Activated T-helper 1 cell treated with anti-CD3 and anti-CD28 coated beads, Interleukin-12 subunit alpha, Interleukin-12 subunit beta, Interleukin-2, Interleukin-4 antibody, amounts not matched to agents 30 ng/mL and 10 ng/mL and 1 ng/mL, durations not matched to agents 14 hours and 24 hours and 36 hours (primary cell): ENCODE measurements around the gene CST11. TPM values are rescaled to one million over a fixed set of nuclear protein-coding genes. Genes with fewer than 3 reads are reported as not detected.

Source experiments
- DNase-seq: peaks from one replicate; pipeline ENCODE4 v3.0.0; 2021; ENCODE audit warnings: low spot score
- H3K27ac Mint-ChIP-seq: one replicate; pipeline ENCODE4 v1.8.0; 2021; ENCODE audit warnings: mild to moderate bottlenecking, mixed read lengths
- H3K27me3 Mint-ChIP-seq: one replicate; pipeline ENCODE4 v1.8.0; 2022; ENCODE audit warnings: mild to moderate bottlenecking, moderate library complexity, mixed read lengths; ENCODE audit not compliant: insufficient read depth
- H3K36me3 Mint-ChIP-seq: one replicate; pipeline ENCODE4 v1.8.0; 2021; ENCODE audit warnings: low read depth, mixed read lengths
- H3K4me1 Mint-ChIP-seq: one replicate; pipeline ENCODE4 v1.8.0; 2021; ENCODE audit warnings: low read depth, mixed read lengths
- H3K4me3 Mint-ChIP-seq: one replicate; pipeline ENCODE4 v1.8.0; 2021; ENCODE audit warnings: mild to moderate bottlenecking, moderate library complexity, mixed read lengths
- H3K9me3 Mint-ChIP-seq: one replicate; pipeline ENCODE4 v1.8.0; 2021; ENCODE audit warnings: mixed read lengths
- intact Hi-C: fragments of 100-400 bp; cut with micrococcal nuclease; formaldehyde crosslinking; loops from one replicate; pipeline ENCODE4 v1.15.1; 2024
- total RNA-seq: library from RNA; stranded (reverse); gene quantifications from 2 replicates; pipeline ENCODE4 v1.2.3, GENCODE V29; 2022

Gene CST11
- total RNA-seq, 1 donor from 2014 or later: not detected

DNA sequence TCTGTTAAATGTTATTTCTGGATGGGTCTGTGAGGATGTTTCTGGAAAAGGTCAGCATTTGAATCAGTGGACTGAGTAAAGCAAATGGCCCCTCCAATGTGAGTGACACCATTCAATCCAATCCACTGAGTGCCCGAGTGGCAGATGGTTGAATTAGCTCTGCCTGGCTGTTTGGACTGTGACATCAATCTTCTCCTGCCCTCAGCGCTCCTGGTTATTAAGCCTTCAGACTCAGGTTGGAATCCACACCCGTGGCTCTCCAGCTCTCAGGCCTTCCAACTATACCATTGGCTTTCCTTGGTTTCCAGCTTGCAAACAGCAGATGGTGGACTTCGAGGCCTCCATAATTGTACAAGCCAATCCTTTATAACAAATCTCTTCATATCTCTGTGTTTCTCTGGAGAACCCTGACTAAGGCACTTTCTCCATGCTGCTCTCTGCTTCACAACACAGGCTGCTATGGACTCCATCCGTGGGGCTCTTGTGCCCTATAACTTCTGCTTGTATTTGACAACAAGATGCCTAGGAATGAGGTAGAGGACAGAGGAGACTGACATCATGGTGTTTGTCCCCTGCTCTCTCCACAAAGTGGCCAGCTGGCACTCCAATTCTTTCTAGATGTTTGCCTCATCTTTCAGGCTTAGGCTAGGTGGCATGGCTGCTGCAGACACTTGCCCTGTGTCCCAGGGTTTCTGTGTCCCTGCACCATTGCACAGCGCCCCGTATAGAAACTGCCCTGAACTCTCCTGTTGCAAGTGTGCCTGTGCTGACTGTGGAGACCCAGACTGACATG, 18.0 kb downstream of the CST11 start:
- H3K36me3 Mint-ChIP-seq: no peaks in the 10 kb centered on the region
- no peak overlapping the region for H3K4me3 Mint-ChIP-seq
- H3K4me1 Mint-ChIP-seq: no peaks in the 10 kb centered on the region
- H3K27ac Mint-ChIP-seq: no peak overlapping the region
- no peaks in the 10 kb centered on the region for H3K9me3 Mint-ChIP-seq
- DNase-seq: no peak
- H3K27me3 Mint-ChIP-seq: peaks cover 20% of the 10 kb centered on the region
- intact Hi-C loops: no loop called here

DNA sequence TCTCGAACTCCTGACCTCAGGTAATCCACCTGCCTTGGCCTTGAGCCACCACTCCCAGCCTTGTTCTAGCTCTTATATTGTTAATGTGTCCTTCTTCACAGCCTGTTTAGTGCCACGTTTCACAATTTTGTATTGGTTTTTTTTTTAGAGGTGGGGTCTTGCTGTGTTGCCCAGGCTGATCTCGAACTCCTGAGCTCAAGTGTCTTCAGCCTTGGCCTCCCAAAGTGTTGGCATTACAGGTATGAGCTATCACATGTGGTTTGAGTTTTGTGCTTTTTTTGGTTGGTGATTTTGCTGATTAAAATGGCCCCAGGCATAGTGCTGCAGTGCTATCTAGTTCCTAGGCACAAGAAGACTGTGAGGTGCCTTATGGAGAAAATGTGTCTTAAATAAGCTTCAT, 19.0 kb downstream of the CST11 start:
- peaks cover 20% of the 10 kb centered on the region for H3K27me3 Mint-ChIP-seq
- intact Hi-C loops: no loop called here
- DNase-seq: no peak
- H3K4me1 Mint-ChIP-seq: no peaks in the 10 kb centered on the region
- no peak overlapping the region for H3K4me3 Mint-ChIP-seq
- no peaks in the 10 kb centered on the region for H3K36me3 Mint-ChIP-seq
- H3K27ac Mint-ChIP-seq: no peak overlapping the region
- no peaks in the 10 kb centered on the region for H3K9me3 Mint-ChIP-seq

DNA sequence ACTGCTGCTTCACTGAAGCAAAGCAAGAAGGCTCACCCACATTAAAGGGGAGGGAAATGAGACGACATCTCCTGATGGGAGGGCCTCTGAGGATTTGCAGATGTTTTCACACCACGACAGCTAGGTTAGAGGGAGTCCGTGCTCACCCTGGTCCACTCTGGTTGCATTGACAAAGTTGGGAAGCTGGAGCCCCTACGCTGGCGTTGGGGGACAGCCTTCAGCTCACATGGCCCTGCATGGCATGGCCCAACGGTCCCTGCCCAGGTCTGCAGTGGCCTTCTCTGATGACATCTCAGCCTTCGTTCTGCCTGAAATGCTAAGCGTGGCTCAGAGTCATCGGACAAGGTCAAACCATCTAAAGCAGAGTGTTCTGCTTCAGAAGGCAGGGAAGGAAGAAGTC, 27.5 kb downstream of the CST11 start:
- Mint-ChIP-seq H3K36me3 (no peaks in the 10 kb centered on the region), H3K27ac (no peak overlapping the region)
- intact Hi-C loops: no loop called here

DNA sequence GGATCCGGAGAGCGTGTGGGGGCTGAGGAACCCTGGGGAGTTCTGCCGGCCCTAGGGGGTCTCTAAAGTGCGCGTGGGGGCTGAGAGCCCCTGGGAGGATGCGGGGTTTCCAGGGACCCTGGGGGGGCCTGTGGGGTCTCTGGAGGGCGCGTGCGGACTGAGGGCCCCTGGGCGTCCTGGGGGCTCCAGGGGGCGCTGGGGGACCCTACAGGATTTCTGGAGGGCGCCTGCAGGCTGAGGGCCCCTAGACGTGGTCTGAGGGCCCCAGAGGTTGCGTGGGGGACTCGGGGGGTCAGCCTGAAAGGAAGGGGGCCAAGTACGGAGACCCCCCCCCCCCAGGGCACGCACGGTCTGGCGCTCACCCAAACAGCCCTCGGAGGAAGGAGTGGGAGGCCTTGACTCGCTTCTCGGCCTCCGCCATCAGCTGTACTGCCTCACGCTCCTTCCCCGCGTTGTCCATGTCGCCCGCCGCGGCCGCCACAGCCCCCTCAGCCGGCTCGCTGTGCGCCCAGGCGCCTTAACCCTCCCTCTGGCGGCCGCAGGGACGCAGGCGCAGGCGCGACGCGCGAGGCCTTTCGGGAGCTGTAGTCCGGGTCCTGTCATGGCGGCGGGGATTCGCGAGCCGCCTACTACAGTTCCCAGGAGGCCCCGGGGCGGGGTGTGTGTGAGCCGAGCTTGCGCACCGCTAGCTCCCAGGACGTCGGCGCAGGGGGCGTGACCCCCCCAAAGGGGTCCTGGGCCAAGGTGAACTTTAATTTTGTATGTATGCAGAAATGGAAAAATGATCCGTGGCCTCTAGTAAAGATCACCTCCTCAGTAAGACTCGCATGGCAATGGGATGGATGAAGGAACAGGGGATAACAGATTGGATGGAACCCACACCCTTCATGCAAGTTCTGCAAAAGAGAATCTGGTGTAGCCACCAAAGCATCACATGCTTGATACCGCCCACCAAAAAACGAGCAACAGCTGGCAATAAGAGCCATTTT, 31.4 kb downstream of the CST11 start, which contains the start of gene NAPB:
Gene NAPB, minus strand, starts transcription at position 546 of the 989 bp plus-strand sequence. Its CDS starts 86 bp downstream, at position 460.
- no peaks in the 10 kb centered on the region for H3K9me3 Mint-ChIP-seq
- H3K4me1 Mint-ChIP-seq: peaks cover 49% of the 10 kb centered on the region
- no peaks in the 10 kb centered on the region for H3K27me3 Mint-ChIP-seq
- H3K27ac Mint-ChIP-seq: peak within 1 kb of the TSS; percentile 81
- intact Hi-C loops: loop anchor here (1.0 to 5.0 kb wide), 6 partner anchors 13 to 1986 kb away; partner anchors contain the start of genes GINS1, GZF1 and NXT1
- H3K4me3 Mint-ChIP-seq: peak within 1 kb of the TSS; percentile 97
- no peaks in the 10 kb centered on the region for H3K36me3 Mint-ChIP-seq
- peak; percentile 92 for DNase-seq

More for the DNA sequence above, 27.5 kb downstream of the CST11 start:
- Mint-ChIP-seq H3K4me1 (peaks cover 14% of the 10 kb centered on the region), H3K9me3 (no peaks in the 10 kb centered on the region), H3K4me3 (no peak overlapping the region), H3K27me3 (no peaks in the 10 kb centered on the region)
- DNase-seq: no peak

DNA sequence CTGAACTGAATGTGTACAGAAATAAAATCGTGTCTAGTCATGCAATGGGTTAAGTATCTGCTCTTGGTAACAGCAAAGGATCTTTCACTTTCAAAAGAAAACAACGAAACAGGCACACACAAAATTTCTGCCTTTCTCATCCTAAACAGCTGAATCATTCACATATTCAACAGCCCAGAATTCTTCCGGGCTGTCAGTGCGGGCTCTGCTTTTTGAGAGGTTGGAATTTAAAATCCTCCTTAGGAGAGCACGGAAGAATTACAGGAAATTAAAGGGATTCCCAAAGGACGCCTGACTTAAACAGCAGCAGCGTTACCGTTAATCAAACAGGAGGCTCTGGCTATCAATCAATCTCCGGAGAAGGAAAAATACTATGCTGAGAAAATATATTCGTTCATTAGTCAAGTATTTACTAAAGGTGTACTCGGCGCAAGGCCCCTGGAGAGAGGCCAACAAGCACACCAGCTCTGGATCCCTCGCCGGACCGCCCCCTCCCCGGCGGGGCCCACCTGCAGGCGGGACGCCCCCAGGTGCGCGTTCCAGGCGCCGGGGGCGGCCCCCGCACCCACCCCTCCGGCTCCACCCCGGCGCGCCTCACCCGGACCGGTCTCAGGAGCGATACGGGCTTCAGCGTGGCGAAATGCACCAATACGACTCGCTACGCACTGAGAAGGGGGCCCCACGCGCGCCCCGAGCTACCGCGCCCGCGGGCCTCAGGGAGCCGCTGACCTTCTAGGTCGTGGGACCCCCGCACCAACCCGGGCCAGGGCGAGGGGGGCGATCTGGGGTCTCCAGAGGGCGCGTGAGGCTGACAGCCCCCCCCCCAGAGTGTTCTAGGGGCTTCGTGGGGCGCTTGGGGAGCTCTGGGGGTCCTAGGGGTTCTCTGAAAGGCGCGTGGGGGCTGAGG, 32.4 kb downstream of the CST11 start:
- peak; percentile 31 for DNase-seq
- Mint-ChIP-seq H3K9me3 (no peaks in the 10 kb centered on the region), H3K36me3 (peaks cover 4% of the 10 kb centered on the region), H3K27ac (peak overlapping the region; percentile 81), H3K4me1 (peaks cover 57% of the 10 kb centered on the region), H3K27me3 (no peaks in the 10 kb centered on the region), H3K4me3 (peak overlapping the region; percentile 97)
- intact Hi-C loops: loop anchor here (1.0 to 5.0 kb wide), 3 partner anchors 12 to 1987 kb away; partner anchors contain the start of gene GINS1

DNA sequence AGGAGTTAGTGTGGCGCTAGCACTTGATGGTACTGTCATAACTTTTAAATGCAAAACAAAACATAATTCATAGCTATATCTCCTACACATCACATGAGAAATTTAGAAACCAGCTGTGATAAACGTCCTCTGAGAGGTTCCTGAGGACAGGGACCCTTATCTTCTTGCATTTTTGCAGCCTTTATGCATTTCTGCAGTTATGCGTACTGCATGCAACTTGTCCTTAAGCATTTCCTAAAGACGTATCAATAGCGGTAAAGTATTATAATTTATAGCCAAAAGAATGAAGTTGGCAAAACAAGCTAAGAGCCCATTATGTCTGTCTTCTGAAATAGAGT, 33.0 kb downstream of the CST11 start:
- intact Hi-C loops: no loop called here
- peaks cover 6% of the 10 kb centered on the region for H3K36me3 Mint-ChIP-seq
- H3K4me1 Mint-ChIP-seq: peaks cover 57% of the 10 kb centered on the region
- no peaks in the 10 kb centered on the region for H3K9me3 Mint-ChIP-seq
- peak overlapping the region; percentile 81 for H3K27ac Mint-ChIP-seq
- peak overlapping the region; percentile 97 for H3K4me3 Mint-ChIP-seq
- DNase-seq: no peak
- no peaks in the 10 kb centered on the region for H3K27me3 Mint-ChIP-seq

DNA sequence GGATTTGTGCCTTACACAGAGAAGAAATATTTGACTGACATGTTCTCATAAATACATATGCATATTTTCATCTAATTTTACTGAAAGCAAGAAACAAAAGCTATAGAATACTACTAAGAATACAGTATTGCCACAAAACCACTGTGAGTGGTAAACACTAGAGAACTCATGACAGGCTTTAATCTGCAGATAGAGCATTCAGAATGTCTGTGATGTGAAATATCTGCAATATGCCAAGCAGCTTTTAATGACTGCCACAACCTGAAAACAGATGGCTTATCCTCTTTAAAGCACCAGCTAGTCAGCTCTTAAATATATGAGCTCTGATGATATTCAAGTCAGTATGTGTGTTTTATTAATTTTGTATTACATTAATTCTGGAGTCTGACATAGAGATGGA, 34.8 kb downstream of the CST11 start:
- no peaks in the 10 kb centered on the region for H3K27me3 Mint-ChIP-seq
- H3K36me3 Mint-ChIP-seq: peaks cover 9% of the 10 kb centered on the region
- no peak overlapping the region for H3K27ac Mint-ChIP-seq
- no peak for DNase-seq
- intact Hi-C loops: no loop called here
- H3K9me3 Mint-ChIP-seq: no peaks in the 10 kb centered on the region
- no peak overlapping the region for H3K4me3 Mint-ChIP-seq
- H3K4me1 Mint-ChIP-seq: peaks cover 65% of the 10 kb centered on the region

DNA sequence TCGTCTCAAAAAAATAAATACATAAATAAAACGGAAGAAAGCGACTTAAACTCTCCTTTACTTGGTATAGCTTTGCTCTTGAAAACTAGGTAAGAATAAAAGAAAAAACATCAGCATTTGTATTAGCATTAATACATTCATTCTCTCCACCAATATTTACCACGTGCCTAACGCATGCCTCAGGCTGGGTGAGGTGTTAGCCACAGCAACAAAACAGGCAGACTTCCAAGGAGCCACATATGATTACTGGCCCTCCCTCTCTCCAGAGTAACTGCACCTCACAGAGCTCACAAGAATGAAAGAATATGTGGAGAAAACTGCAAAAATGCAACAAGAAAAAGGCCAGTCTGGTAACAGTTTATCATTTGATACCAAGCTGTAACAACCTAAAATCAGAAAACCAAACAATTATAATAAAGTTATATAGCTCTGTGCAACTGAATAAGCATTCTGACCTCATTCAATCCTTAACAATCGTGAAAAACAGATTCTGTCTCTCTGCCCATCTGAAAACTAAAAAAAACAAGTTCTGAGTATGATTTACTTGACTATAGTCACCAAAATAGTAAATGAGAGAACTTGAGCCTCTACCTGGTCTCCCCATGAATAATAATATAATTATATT, 36.6 kb downstream of the CST11 start:
- H3K27ac Mint-ChIP-seq: no peak overlapping the region
- H3K4me1 Mint-ChIP-seq: peaks cover 69% of the 10 kb centered on the region
- no peaks in the 10 kb centered on the region for H3K27me3 Mint-ChIP-seq
- peaks cover 17% of the 10 kb centered on the region for H3K36me3 Mint-ChIP-seq
- DNase-seq: no peak
- intact Hi-C loops: loop anchor here (2.0 kb wide), 1 partner anchor 17 kb away; no protein-coding TSS in a partner anchor
- H3K4me3 Mint-ChIP-seq: no peak overlapping the region
- no peaks in the 10 kb centered on the region for H3K9me3 Mint-ChIP-seq

DNA sequence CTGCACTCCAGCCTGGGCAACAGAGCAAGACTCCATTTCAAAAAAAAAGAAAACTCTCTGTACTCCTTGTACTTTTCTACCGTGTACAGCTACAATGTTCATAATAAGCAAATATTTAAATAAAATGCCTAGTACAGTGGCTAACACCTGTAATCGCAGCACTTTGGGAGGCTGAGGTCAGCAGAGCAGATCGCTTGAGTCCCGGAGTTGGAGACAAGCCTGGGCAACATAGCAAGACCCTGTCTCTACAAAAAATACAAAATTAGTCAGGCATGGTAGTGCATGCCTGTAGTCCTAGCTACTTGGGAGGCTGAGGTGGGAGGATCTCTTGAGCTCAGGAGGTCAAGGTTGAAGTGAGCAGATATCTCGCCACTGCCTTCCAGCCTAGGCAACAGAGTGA, 37.1 kb downstream of the CST11 start:
- no peak for DNase-seq
- peaks cover 74% of the 10 kb centered on the region for H3K4me1 Mint-ChIP-seq
- no peak overlapping the region for H3K27ac Mint-ChIP-seq
- H3K9me3 Mint-ChIP-seq: no peaks in the 10 kb centered on the region
- no peaks in the 10 kb centered on the region for H3K27me3 Mint-ChIP-seq
- H3K4me3 Mint-ChIP-seq: peak overlapping the region; percentile 12
- intact Hi-C loops: loop anchor here (2.0 kb wide), 1 partner anchor 17 kb away; no protein-coding TSS in a partner anchor
- peaks cover 20% of the 10 kb centered on the region for H3K36me3 Mint-ChIP-seq

DNA sequence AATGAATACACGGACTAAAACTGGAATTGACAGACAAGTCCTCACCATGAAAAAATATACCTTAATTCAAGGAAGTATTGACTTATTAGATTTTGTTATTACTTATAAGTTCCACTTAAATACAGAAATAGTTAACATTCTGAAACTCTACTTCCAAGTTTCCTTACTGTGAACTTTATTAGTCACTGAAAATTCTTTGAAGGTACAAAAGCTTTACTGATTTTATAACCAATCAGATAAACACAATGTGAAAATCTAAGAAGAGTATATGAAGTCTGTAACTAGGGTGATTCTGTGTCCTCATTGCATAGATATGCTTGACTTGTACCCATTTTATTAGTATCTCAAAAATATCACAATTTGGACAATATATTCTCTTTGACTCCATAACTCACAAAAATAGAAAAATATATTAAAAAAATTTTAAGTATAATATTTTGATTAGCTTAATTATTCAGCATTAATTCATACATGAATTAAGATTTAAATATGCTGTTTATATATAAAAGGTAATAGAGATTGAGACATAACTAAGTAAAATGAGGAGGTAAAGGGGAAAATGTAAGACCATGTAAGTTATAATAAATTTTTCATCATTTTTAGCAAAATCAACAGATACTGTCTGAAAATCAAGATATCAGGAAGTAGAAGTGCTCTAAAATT, 38.0 kb downstream of the CST11 start:
- no peaks in the 10 kb centered on the region for H3K9me3 Mint-ChIP-seq
- no peak for DNase-seq
- no peak overlapping the region for H3K27ac Mint-ChIP-seq
- peaks cover 78% of the 10 kb centered on the region for H3K4me1 Mint-ChIP-seq
- no peak overlapping the region for H3K4me3 Mint-ChIP-seq
- intact Hi-C loops: loop anchor here (2.0 kb wide), 1 partner anchor 16 kb away; no protein-coding TSS in a partner anchor
- peaks cover 22% of the 10 kb centered on the region for H3K36me3 Mint-ChIP-seq
- H3K27me3 Mint-ChIP-seq: no peaks in the 10 kb centered on the region

DNA sequence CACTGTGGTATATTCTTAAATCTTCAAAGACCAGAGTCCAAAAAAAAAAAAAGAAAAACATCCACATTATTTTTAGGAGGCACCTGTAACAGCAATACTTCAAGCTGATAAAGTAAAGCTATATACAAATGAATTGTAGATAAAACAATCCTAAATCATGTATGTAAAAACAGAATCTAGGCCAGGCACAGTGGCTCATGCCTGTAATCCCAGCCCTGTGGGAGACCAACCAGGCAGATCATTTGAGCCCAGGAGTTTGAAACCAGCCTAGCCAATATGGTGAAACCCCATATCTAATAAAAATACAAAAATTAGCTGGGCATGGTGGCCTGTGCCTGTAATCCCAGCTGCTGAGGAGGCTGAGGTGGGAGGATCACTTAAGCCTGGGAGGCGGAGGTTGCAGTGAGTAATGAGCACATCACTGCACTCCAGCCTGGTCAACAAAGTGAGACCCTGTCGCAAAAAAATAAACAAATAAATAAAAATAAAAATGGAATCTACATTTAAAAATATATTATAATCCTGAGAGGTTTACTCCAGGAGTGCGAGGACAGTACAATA, 38.7 kb downstream of the CST11 start:
- Mint-ChIP-seq H3K9me3 (no peaks in the 10 kb centered on the region), H3K4me1 (peaks cover 78% of the 10 kb centered on the region), H3K36me3 (peaks cover 22% of the 10 kb centered on the region), H3K4me3 (no peak overlapping the region), H3K27ac (no peak overlapping the region), H3K27me3 (no peaks in the 10 kb centered on the region)
- DNase-seq: no peak
- intact Hi-C loops: loop anchor here (2.0 kb wide), 1 partner anchor 15 kb away; no protein-coding TSS in a partner anchor
